Measurements from ENCODE around the gene TMEM151B. TPM values are rescaled to one million over a fixed set of nuclear protein-coding genes. Genes with fewer than 3 reads are reported as not detected.

TMEM151B gene
- total and polyA plus RNA-seq, 10 of the 15 experiments (the other 5 are each of a cell fraction or from before 2014, with no cell fraction given), result 0.01 to 0.19 (median 0.05) TPM; not detected in 6

GRCh38 chr6:44222486-44223318 lies 47.5 kb upstream of the TMEM151B start:
- Histone ChIP-seq H4K20me1 (ENCODE audit: control insufficient read depth, insufficient read depth) (no peaks in the 10 kb centered on the region), H3K4me2 (ENCODE audit: control insufficient read depth, insufficient read depth) (peak overlapping the region; percentile 83), H2AFZ (ENCODE audit: control insufficient read depth, low read depth, low read length) (peak overlapping the region; percentile 83), H3K27ac (ENCODE audit: control insufficient read depth, insufficient read depth) (no peak overlapping the region), H3K9ac (ENCODE audit: control insufficient read depth, insufficient read depth, low read length) (peak overlapping the region; percentile 28; the same call in 1 of the 2 replicates), H3K79me2 (ENCODE audit: control insufficient read depth, insufficient read depth, low read length) (peaks cover 31% of the 10 kb centered on the region), H3K27me3 (replicated peaks in 1 of 2; ENCODE audit: control insufficient read depth in 2 of 2, insufficient read depth in 2 of 2, low read length in 1 of 2) (no peaks in the 10 kb centered on the region), H3K4me3 (peak overlapping the region; percentile 83), H3K4me1 (ENCODE audit: control insufficient read depth, insufficient read depth, low read length) (peaks cover 34% of the 10 kb centered on the region), H3K36me3 (ENCODE audit: control insufficient read depth in 2 of 2, insufficient read depth in 2 of 2, low read length in 1 of 2) (no peaks in the 10 kb centered on the region; a peak in 1 of 4 replicates), H3K9me3 (replicated peaks; ENCODE audit: control insufficient read depth, insufficient read depth, low read length) (no peaks in the 10 kb centered on the region)
- ChIA-PET POLR2A (interaction anchor here (0.6 to 7.0 kb wide), 9 partner anchors 17 to 42 kb away, joined by 3 to 63 read pairs (median 4); partner anchors contain the start of gene HSP90AB1), CTCF (interaction anchor here (0.6 to 6.0 kb wide), 11 partner anchors 11 to 57 kb away, joined by 3 to 95 read pairs (median 6); partner anchors contain the start of gene HSP90AB1), SMC1A (ENCODE audit: uncharacterized antibody, unreplicated experiment) (interaction anchor here (0.6 to 2.2 kb wide), 5 partner anchors 11 to 46 kb away, joined by 3 to 6 read pairs (median 6); no protein-coding TSS in a partner anchor), RAD21 (ENCODE audit: unreplicated experiment) (interaction anchor here (1.2 to 4.5 kb wide), 13 partner anchors 13 to 50 kb away, joined by 3 to 23 read pairs (median 7); partner anchors contain the start of gene HSP90AB1)
- 29% methylated on average over 24 of the region's 26 CpGs for WGBS (ENCODE audit: insufficient coverage, insufficient replicate concordance, low lambda C conversion rate, missing lambda C conversion rate)
- in situ Hi-C loops (cut with MboI) (no loop called here), intact Hi-C loops (cut with micrococcal nuclease; ENCODE audit: unreplicated experiment) (no loop called here)
- ATAC-seq (no peak), DNase-seq (ENCODE audit: low read depth, low spot score) (no peak), FAIRE-seq (no peak)
- BruUV-seq (replicated peaks), result no TSS peak
- TF ChIP-seq IKZF1 (conservative IDR thresholded peaks at IDR 0.05) (peak; percentile 62), EED (IDR thresholded peaks at IDR 0.05; ENCODE audit: low read depth) (peak; percentile 35), ZZZ3 (IDR thresholded peaks at IDR 0.05; ENCODE audit: control insufficient read depth, insufficient read length, low read depth) (no peak), ZSCAN29 (IDR thresholded peaks at IDR 0.05) (no peak), IRF5 (IDR thresholded peaks at IDR 0.05; ENCODE audit: borderline replicate concordance) (no peak), NR2F1 (conservative IDR thresholded peaks at IDR 0.05) (no peak), HDGF (IDR thresholded peaks at IDR 0.05) (peak; percentile 18; the same call in 1 of the 2 replicates), CHD1 (IDR thresholded peaks at IDR 0.05; ENCODE audit: low read depth, low read length) (no peak), MLLT1 (IDR thresholded peaks at IDR 0.05) (0 out of 2 replicates have a peak, but pooled peaks have one; percentile 37), PAX8 (IDR thresholded peaks at IDR 0.05) (no peak), FOS (IDR thresholded peaks at IDR 0.05; ENCODE audit: borderline replicate concordance, extremely low read depth, insufficient read length) (no peak), NRF1 (conservative IDR thresholded peaks at IDR 0.05; ENCODE audit: low read depth, low read length) (no peak), TARDBP (IDR thresholded peaks at IDR 0.05; ENCODE audit: borderline replicate concordance) (no peak), RUNX3 (IDR thresholded peaks at IDR 0.05; ENCODE audit: low read length) (no peak; the same call in 1 of the 2 replicates), KAT2A (conservative IDR thresholded peaks at IDR 0.05; ENCODE audit: control insufficient read depth, low read depth, low read length) (no peak), MYB (IDR thresholded peaks at IDR 0.05; ENCODE audit: borderline replicate concordance, low read depth, low read length) (no peak)
- TF ChIP-seq, protein P1, sequence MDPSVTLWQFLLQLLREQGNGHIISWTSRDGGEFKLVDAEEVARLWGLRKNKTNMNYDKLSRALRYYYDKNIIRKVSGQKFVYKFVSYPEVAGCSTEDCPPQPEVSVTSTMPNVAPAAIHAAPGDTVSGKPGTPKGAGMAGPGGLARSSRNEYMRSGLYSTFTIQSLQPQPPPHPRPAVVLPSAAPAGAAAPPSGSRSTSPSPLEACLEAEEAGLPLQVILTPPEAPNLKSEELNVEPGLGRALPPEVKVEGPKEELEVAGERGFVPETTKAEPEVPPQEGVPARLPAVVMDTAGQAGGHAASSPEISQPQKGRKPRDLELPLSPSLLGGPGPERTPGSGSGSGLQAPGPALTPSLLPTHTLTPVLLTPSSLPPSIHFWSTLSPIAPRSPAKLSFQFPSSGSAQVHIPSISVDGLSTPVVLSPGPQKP (IDR thresholded peaks at IDR 0.05; ENCODE audit: low read depth, low read length), result no peak
- TF ChIP-seq, protein P2, sequence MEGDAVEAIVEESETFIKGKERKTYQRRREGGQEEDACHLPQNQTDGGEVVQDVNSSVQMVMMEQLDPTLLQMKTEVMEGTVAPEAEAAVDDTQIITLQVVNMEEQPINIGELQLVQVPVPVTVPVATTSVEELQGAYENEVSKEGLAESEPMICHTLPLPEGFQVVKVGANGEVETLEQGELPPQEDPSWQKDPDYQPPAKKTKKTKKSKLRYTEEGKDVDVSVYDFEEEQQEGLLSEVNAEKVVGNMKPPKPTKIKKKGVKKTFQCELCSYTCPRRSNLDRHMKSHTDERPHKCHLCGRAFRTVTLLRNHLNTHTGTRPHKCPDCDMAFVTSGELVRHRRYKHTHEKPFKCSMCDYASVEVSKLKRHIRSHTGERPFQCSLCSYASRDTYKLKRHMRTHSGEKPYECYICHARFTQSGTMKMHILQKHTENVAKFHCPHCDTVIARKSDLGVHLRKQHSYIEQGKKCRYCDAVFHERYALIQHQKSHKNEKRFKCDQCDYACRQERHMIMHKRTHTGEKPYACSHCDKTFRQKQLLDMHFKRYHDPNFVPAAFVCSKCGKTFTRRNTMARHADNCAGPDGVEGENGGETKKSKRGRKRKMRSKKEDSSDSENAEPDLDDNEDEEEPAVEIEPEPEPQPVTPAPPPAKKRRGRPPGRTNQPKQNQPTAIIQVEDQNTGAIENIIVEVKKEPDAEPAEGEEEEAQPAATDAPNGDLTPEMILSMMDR (IDR thresholded peaks at IDR 0.05 in 2 of 3, conservative IDR thresholded peaks at IDR 0.05 in 1 of 3; ENCODE audit: control insufficient read depth in 2 of 3, extremely low read depth in 1 of 3, insufficient read depth in 1 of 3, low read depth in 3 of 3, low read length in 3 of 3), result no peak

All from GM12878 (cell line).